Measurements from ENCODE around the gene IQCM.

IQCM gene

DNA sequence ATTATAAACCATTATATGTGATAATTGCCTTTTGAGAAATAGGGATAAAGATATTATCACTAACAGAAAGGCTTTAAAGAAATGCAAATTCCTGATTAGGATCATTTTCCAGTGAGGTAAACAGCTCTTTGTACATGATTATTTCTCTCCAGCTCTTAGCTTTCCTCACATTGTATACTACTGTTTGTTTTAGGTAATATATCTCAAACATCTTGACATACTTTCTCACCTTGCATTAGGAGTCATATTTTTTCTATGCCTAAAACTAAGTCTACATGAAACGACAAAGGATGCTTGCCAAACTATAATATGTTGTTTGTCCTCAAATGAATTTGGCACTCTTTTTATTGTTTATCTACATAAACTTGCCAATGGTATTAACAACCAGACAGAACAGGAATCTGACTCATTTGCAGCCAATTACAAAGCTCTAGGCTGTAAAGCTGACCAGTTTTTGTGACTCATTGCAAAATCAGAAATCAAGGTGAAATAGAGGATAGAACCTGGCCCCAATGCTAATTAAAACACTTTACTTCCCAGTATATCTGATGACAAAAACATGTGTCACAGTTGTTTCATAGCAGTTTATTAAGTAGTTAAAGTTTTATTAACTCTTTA lies 107.0 kb downstream of the IQCM start:
- DNase-seq: no peak

DNA sequence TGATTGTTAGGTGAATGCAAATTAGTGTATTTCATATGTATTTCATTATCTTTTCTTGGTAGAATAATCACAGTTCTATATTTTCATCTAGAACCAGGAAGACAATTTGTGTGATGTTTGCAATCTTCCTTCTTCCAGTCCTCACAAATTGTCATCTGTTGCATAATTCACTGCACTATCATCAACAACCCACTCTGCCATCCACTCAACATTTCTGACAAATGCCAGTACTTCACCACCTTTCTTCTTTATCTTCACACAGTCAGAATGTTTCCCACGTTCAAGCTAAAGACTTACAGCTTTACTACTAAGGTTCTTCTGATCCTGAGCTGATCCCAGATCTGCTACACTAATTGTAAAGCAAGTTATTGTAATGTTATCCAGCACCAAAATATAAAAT lies 107.8 kb downstream of the IQCM start:
- DNase-seq: no peak

DNA sequence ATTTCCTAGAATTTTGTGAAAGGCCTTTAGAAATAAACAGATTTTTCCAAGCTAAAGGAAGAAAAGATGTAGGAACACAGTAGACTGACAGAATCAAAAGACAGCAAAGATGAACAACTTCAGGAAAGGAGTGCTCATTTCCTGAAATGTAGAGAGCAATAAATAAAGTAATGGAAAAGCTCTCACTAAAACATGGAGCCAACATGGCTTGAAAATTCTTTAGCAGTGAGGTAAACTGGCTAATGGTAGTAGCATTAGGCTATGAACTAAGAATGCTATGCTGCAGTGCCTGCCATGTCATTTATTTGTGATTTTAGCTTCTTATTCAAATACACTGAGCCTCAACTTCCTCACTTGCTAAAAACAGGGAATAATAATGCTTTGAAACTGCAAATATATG lies 108.7 kb downstream of the IQCM start:
- DNase-seq: no peak

DNA sequence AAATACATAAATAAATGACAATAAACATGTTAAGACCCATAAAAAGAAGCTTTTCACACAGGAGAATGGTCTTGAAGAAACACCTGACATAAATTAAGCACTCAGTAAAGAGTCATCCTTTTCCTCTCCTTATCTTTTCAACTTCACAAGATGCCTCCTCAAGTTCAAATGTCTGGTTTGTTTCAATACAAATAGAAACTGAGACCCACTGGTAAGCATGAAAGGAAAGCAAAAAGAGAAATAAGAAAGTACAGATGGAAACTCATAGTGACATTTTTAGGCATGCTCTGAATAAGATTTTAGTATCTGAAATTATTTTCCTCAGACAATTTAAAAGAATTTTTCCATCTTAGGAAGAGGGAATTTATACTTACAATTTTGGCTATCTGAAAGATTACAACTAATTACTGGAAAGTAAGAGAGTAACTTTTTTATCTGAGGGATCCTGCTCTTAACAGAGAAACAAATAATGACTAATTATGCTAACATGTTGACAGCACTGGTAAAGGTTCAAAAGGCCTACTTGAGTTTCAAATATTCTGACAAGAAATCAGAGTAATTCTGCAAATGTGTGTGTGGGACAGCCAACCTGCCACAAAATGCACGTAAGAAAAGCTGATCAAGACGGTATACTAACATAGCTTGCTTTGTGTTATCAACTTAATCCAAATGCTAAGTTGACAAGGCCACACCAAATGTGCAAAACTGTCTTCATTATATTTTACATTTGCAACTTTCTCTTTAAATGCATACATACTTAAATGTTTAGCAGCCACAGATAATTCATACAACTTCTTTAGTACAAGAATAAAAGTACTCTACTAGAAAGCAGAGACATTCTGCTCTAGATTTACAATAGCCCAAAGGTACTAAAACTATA lies 113.0 kb downstream of the IQCM start:
- DNase-seq: no peak

DNA sequence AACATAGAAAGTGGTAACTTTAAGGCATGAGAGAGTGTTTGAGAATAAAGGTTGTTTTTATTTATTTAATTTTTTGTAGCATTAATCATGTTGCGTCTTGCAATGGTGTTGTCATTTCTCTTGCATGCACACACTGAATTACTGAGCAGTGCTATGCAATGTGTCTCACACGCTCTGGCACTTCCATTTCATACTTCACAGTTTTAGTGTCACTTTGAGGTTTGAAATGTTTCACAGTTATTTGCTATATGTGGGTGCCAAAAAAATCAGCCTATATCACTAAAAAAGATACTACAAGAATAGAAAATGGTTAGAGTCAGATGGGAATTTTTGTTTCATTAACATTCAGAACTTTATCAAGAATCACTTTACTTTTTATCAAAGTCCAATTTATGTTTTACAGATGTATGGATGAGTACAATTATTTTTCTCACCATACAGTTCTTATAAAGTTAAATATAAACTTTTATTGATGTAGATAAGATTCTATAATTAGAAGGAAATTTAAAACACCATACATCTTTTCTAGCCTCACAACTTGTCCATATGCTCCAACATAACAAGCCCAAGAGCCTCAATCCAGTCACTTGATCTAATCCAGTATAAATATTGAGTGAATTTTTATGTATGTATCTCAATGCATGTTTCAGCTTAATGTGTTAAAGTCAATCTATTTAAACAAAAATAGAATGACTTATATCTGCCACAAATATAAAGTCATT lies 114.0 kb downstream of the IQCM start:
- DNase-seq: no peak

DNA sequence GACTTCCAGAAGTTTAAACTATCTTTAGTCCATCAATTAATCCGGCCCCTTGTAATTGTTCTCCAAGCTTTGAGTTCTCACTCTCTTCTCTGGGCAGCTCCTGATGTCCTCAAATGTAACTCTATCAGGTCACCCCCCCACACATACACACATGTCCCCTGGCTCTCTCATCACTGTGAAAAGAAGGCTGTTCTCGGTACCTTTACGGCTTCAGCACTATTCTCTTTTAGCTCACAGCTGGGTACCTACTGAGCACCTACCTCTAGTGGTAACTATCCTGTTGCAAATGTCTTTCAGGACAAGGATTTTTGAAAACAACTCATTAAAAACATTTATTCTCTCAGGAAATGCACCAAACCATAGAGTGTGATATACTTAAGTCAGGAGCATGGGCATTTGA lies 115.4 kb downstream of the IQCM start:
- no peak for DNase-seq

DNA sequence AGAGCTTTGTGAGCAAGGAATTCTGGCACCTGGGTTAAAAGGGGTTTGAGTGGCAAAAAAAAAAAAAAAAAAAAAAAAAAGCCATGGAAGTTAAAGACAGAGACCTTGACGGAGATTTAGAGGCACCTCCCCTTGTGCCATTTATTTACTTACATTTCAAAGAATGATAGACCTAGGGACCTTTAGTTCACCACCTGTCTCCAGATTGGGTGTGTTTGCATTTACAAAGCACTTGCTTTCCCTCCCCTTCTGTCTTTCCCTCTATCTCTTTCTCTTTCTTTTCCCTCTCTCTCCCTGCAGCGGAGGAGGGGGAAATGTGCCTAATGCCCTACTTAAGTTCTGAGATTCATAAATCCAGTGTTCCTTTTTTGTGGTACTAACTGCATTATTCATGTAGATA lies 116.0 kb downstream of the IQCM start:
- DNase-seq: no peak

DNA sequence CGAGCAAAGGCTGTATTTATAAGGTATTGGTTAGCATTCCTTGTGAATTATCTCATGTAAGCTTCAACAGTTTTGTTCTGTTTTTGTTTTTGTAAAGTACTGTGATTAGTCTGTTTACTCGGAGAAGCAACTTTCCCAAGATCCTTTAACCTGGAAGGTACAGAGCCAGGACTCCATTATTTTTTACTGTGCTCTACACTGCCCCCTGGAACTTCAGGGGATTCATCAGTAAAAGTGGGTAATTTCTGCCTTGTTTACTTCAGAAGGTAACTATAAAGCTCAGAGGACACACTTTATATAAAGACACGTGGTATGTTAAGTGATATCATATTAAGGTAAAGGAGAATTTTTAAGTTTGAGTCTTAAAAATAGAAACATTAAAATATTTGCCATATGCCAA lies 124.9 kb downstream of the IQCM start:
- no peak for DNase-seq

DNA sequence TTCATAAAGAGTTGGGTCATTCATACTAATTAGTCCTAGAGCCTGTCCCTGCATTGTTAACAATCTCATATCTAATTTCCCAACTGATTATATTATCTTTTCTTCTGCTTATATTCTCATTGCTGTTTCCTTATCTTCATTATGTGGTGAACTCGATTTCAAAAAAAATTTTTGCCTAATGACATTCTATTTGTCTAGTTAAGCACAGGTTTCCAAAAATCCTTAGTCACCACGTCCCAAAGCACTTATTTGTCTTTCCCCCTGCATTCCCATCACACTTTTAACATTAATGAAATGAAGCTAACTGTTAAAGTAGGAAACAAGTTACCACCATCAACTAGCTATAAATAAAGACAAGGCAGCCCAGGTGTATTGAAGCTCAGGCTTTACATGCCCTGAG lies 131.1 kb downstream of the IQCM start:
- no peak for DNase-seq

DNA sequence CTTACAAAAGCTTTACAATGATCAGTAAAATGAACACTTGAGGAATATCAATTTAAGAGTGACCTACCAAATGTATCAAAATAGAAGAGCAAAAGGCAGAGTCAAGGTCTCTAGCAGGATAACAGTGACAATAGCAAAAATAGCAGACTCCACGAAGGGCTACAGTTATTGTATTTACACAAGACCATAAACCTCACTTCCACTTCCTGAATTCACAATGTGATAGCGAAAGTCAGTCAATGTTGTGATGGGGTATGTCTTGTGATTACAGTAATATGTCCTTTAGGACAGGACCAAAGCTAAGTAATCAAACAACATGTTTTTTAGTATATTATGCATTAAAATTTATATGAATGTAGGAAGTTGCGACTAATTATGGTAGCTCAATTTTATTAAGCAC lies 139.6 kb downstream of the IQCM start:
- no peak for DNase-seq

DNA sequence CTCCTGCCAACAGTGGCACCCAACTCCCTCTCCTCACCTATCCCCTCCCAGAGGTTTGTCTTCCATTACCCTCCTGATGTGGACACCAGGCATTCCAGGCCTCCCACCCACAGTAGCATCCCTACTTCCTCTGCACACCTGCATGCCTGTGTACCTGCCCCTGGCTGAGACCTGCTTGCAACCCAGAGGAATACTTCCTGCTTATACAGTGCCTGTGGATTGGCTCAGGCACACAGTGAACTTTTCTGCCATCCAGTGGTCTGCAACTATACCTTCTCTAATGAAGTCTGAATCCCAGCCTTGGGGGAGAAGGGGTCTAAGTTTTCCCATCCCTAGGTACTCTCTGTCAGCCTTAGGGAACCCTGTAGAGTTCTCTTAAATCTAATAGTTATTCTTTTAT lies 169.9 kb downstream of the IQCM start:
- no peak for DNase-seq

DNA sequence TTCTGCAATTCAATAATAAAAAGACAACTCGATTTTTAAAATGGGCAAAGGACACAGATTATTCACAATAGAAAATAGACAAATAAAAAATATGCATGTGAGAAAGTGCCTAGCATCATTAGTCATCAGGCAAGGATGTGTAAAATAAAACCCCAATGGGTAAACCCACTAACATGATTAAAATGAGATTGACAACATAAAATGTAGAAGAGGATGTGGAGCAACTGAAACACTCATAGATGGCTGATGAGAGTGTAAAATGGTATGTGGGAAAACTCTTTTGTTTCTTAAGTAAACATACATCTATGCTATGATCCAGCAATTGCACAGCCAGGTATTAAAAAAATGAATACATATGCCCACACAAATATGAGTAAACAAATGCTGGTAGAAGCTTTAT lies 177.6 kb downstream of the IQCM start:
- no peak for DNase-seq

DNA sequence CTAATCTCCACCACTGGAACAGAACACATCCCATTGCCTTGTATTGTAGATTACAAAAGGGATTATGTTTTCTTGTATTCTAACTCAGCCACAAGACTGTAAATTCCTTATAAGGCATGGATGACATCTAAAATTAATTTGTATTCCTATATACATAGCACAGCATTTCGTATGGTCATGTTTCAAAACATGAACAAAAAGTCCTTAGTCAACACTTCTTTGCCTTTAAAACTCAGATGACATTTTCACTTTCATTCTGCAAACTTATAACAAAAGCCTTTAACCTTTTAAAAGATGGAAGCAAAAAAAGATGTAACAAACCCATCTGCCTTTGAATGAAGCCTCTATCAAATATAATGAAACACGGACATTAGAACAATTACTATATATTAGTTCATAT lies 181.3 kb downstream of the IQCM start:
- no peak for DNase-seq

DNA sequence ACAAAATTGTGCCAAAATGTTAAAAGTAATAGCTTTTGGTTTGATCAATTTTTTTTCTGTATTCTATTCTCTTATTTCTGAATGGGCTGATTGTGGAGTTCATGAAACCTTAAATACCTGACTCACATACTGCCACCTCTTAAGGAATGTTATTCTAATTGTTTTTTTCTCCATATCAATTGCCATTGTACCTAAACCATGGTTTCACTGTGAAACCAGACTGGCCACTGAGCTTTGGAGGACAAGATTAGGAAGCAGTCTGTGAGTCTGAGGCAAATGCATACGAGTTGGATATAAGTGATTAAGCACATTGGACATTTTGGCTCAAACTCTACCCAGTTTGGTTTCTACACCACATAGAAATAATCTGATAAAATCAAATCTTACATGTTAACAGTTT lies 184.0 kb downstream of the IQCM start:
- no peak for DNase-seq

DNA sequence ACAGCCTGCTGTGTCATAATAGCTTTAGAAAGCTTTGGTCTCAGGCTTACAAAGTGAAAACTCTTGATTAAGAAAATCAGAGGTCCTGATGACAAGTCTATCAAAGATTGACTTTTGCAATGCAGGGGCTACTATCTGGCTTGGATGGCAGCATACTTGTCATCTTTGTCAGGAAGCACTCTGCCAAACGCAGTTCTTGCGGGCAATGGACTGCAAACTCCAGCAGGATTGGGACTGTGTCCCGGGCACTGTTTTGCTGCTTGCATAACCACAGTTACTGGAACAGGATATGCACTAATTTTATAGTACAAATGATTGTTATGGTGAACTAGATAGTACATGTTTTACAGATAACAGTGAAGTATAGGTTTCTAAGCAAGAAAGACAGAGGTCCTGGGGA lies 185.6 kb downstream of the IQCM start:
- DNase-seq: no peak

DNA sequence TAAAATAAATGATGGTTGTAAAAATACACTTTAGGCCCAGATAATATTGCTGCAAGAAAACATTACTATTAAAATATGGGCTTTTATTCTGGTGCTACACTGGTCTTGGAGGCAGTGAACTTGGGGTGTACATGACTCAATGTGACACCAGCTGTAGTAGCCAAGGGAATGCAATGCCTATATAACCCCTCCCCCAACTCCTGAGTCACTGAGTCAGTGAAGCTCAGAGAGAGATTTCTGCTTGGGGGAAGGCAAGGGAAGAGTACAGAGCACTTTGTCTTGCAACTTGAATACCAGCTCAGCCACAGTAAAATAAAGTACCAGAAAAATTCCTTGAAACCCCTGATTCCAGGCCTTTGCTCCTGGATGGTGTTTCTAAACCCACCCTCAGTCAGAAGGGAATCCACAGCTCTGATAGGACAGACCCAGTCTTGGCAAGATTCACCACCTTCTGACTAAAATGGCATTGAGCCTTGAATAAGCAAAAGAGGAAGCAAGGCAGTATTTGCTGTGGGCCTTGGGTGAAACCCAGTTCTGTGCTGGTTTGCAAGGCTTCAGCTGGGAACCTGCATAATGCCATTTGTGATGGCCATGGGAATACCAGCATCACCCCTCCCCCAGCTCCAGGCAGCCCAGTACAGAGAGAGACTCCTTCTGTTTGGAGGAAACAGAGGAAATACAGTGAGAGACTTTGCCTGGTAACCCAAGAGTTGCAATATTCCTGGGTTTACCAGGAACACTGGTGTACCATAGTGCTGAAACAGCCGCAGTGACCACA lies 209.9 kb downstream of the IQCM start:
- DNase-seq: no peak

DNA sequence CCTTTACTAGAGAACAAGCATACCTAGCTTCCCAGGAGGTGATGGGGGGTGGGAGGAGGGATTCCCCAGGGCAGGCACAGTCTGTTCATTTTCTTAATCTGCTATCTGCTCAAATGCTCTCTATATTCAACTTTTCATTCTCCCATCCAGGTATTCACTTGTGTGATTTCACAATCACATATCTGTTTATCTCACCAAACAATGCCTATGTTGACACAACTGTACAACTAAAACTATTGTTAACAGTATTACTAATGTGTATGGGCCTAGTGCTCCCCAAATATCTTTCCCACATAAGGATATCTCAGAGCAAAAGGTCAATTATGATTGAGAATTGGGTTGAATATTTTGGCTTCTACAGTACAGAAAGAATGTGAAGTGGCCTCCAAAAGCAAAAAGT lies 210.8 kb downstream of the IQCM start:
- no peak for DNase-seq

DNA sequence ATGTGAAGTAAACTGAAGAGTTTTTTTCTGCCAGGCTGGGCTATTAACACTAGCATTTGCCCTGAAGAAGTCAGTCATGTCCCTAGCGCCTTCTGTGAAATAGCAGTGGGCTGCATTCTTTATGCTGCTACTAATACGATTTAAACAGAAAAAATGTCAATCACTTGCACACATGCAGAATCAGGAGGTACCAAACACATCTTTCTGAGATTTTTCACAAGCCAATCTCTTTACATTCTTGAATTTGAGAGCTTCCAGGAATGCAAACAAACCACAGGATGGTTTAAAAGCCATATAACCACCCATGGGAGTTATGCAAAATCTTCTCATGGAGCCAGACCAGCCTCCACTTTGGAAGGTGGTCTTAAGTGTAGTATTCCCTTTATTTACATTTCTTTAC lies 220.1 kb downstream of the IQCM start:
- DNase-seq: no peak

DNA sequence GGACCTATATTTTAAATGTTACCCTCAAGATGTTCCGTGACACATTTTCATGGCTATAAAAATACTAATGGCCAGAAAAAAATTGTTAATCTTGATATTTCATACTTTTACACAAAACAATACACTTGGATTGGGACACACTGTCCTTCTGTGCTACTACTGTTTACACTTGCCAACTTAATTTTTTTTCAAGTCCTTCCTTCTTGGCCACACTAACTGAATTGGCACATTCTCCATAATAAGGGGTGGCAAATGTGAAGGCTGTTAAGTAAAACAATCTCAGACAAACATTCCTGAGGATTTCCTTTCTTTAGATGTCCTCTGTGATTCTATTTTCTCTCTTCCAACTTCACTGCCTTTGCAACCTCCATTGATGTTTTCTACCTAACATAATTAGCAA lies 225.8 kb downstream of the IQCM start:
- DNase-seq: no peak

DNA sequence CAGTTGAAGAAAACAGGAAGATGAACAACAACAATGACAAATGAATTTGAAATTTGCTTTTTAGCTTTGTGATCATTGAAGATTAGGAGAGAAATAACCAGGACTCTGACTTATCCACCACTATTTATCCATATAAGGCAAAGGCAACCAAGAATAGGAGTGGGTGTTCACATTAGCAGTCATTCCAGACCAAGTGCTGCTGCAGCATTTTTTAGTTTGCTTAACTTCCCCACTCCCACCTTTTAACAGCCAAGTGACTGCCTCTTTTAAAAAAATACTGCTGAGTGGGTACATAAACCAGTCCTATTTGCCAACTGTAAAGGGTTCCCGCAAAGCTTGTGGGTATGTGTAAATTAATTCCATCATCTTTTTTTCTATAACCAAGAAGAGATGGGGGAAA lies 230.9 kb downstream of the IQCM start:
- DNase-seq: no peak

DNA sequence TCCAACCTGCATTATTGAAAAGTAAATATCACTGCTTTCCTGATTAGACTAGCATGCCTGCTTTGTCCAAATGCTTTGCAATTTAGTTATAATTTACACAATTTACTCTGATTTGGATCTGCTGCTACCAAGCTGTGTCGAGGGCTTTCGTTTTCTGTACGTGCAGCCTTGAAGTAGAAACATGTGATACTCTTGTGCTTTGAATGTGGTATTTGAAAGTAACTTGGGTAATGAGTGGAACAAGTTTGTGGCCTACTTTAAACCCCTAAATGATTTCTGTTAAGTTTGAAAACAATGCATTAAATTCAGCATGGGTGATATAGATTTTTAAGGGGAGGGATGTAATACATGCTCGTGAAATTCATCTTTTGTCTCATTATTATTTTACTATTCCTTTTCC lies 240.7 kb downstream of the IQCM start:
- no peak for DNase-seq

DNA sequence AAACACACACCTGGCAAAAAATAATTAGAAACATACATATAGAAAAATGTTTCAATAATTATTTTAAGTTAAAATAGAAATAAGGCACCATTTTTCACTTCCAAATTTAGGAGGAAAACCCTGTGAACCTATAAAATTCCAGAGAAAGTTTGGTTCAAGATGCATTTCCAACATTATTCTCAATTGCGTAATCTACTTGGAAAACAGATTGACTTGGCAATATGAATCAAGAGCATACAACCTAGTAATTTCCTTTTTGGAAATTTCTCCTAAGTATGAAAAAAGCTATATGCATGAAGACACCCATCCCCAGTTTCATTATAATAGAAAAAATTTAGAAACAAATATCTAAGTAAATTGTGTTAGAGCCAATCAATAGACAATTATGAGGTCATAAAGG lies 242.9 kb downstream of the IQCM start:
- no peak for DNase-seq

DNA sequence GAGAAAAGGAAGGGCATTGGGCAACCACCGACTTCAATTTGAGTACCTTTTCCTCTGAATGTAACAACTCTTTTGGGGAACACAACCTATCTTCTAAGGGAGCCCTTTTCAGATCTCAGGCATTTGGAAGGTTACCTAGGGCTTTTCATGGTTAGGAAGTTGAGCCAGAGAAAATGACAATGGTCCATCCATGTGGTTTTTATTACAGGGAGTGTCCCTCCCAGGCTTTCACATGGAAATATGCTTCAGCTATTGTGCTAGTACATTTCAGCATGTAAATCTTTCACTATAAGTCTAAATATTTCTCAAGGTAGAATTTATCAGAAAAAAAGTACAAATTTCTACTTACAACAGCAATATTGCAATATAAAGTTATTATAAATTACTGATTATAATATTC lies 259.8 kb downstream of the IQCM start:
- DNase-seq: no peak
